HCT116 (cell line): ENCODE data around the gene GIT1. TPM values are rescaled to one million over a fixed set of nuclear protein-coding genes. Genes with fewer than 3 reads are reported as not detected.

ENCODE experiments used
- ATAC-seq: fragments of 200-7000 bp; cut with Tn5 transposase; 2 replicates; pipeline ENCODE4 v1.9.1; 2020; ENCODE audit warnings: mild to moderate bottlenecking, moderate library complexity
- BruUV-seq: library from RNA; stranded (reverse); fragments of 400-500 nt; replicated peaks from 2 replicates; lab custom pipeline; 2021; lab: Mats Ljungman, UMichigan
- CTCF ChIA-PET: fragments of 300-600 bp; sonication (Branson Sonifier 250); formaldehyde crosslinking; loops from one replicate; lab custom pipeline; 2021; ENCODE audit warnings: antibody characterized with exemption; lab: Charles Lee
- POLR2A ChIA-PET: fragments of 300-600, 350-600 bp; sonication (Branson Sonifier 250); formaldehyde crosslinking; loops from one replicate; lab custom pipeline; 2021; ENCODE audit warnings: antibody characterized with exemption; lab: Charles Lee
- RAD21 ChIA-PET, 2 experiments: fragments of 300-600 bp; sonication (Branson Sonifier 250); formaldehyde crosslinking; loops; one replicate each; lab custom pipeline; 2023; ENCODE audit warnings: low total read pairs in 2 of 2; ENCODE audit not compliant: uncharacterized antibody in 2 of 2, unreplicated experiment in 2 of 2, low non-redundant PET in 1 of 2; lab: Charles Lee
- DNase-seq: peaks from one replicate; pipeline ENCODE4 v3.0.0-alpha.2; 2010; ENCODE audit warnings: low read depth, low spot score
- H2AFZ ChIP-seq: fragments of 200-600 bp; shearing (Covaris generic), sonication (generic); 2 replicates; pipeline ENCODE4 v1.6.1; 2017; ENCODE audit warnings: low read depth, mixed run types, mixed read lengths, antibody characterized with exemption, low read length; ENCODE audit not compliant: poor library complexity, severe bottlenecking
- H3K27ac ChIP-seq: 2 replicates; pipeline ENCODE4 v1.5.1; 2012; ENCODE audit warnings: low read depth, low read length
- H3K27me3 ChIP-seq: fragments of 200-600 bp; sonication (generic); 2 replicates; pipeline ENCODE4 v1.6.1; 2016; ENCODE audit warnings: mixed run types, low read length, mixed read lengths; ENCODE audit not compliant: insufficient read depth
- H3K36me3 ChIP-seq, 2 experiments: fragments of 200-500 bp in 1 of 2; fragments of 200-600 bp in 1 of 2; sonication (Bioruptor generic) in 1 of 2; sonication (generic) in 1 of 2; 2 replicates each; pipeline versions ENCODE4 v1.5.1 to v1.6.1; 2014 to 2016; ENCODE audit warnings: low read length in 2 of 2, inconsistent platforms in 1 of 2, mixed read lengths in 1 of 2, mixed run types in 1 of 2; ENCODE audit not compliant: insufficient read depth in 2 of 2, control insufficient read depth in 1 of 2
- H3K4me1 ChIP-seq, 2 experiments: fragments of 200-600 bp in 1 of 2; sonication (generic) in 1 of 2; 2 replicates each; pipeline versions ENCODE4 v1.5.1 to v1.6.1; 2012 to 2017; ENCODE audit warnings: low read length in 2 of 2, inconsistent platforms in 1 of 2, mild to moderate bottlenecking in 1 of 2, mixed read lengths in 1 of 2, mixed run types in 1 of 2, moderate library complexity in 1 of 2; ENCODE audit not compliant: insufficient read depth in 2 of 2, control insufficient read depth in 1 of 2
- H3K4me2 ChIP-seq: fragments of 200-600 bp; sonication (generic); 2 replicates; pipeline ENCODE4 v1.6.1; 2017; ENCODE audit warnings: mixed run types, low read length, mixed read lengths
- H3K4me3 ChIP-seq, 2 experiments: fragments of 200-600 bp in 1 of 2; sonication (generic) in 1 of 2; replicated peaks in 1 of 2; 2 replicates each; pipeline ENCODE4 v1.5.1; 2011 to 2016; ENCODE audit warnings: low read length in 2 of 2, control low read depth in 1 of 2, low read depth in 1 of 2, mild to moderate bottlenecking in 1 of 2, mixed read lengths in 1 of 2, mixed run types in 1 of 2
- H3K79me2 ChIP-seq: fragments of 200-600 bp; sonication (generic); 2 replicates; pipeline ENCODE4 v1.6.1; 2017; ENCODE audit warnings: mild to moderate bottlenecking, mixed run types, low read length, moderate library complexity, mixed read lengths; ENCODE audit not compliant: insufficient read depth
- H3K9ac ChIP-seq: fragments of 200-600 bp; sonication (generic); 2 replicates; pipeline ENCODE4 v1.6.1; 2016; ENCODE audit warnings: low read length, mixed read lengths
- H3K9me2 ChIP-seq: fragments of 200-600 bp; sonication (generic), shearing (Covaris generic); 2 replicates; pipeline ENCODE4 v1.6.1; 2017; ENCODE audit warnings: mixed run types, mild to moderate bottlenecking, moderate library complexity; ENCODE audit not compliant: insufficient read depth
- H3K9me3 ChIP-seq, 2 experiments: fragments of 200-500 bp in 1 of 2; fragments of 200-600 bp in 1 of 2; sonication (Bioruptor generic) in 1 of 2; sonication (generic) in 1 of 2; 2 replicates each; pipeline ENCODE4 v1.6.1; 2014 to 2017; ENCODE audit warnings: low read length in 2 of 2, mixed read lengths in 2 of 2, inconsistent platforms in 1 of 2, low read depth in 1 of 2, mild to moderate bottlenecking in 1 of 2, mixed run types in 1 of 2, moderate library complexity in 1 of 2; ENCODE audit not compliant: control insufficient read depth in 1 of 2, insufficient read depth in 1 of 2
- H4K20me1 ChIP-seq: fragments of 200-600 bp; sonication (generic), shearing (Covaris generic); 2 replicates; pipeline ENCODE4 v1.6.1; 2017; ENCODE audit warnings: mixed run types, mild to moderate bottlenecking, moderate library complexity; ENCODE audit not compliant: insufficient read depth
- CTCF ChIP-seq, 3 experiments: fragments of 200-600 bp in 1 of 3; sonication (generic) in 1 of 3; IDR thresholded peaks in 2 of 3; conservative IDR thresholded peaks in 1 of 3; 2 replicates each; pipeline ENCODE4 v1.5.1; 2012 to 2017; ENCODE audit warnings: low read depth in 2 of 3, low read length in 2 of 3, antibody characterized with exemption in 1 of 3, borderline replicate concordance in 1 of 3, control low read depth in 1 of 3, mild to moderate bottlenecking in 1 of 3, mixed read lengths in 1 of 3, mixed run types in 1 of 3, moderate library complexity in 1 of 3; ENCODE audit not compliant: insufficient read depth in 1 of 3
- ELF1 ChIP-seq: IDR thresholded peaks from 2 replicates; pipeline ENCODE4 v1.6.1; 2012; ENCODE audit warnings: low read depth, borderline replicate concordance
- EZH2 ChIP-seq: fragments of 200-600 bp; sonication (generic); IDR thresholded peaks from 2 replicates; pipeline ENCODE4 v1.6.1; 2017; ENCODE audit warnings: antibody characterized with exemption, mixed run types
- EZH2phosphoT487 ChIP-seq: fragments of 200-600 bp; IDR thresholded peaks from 2 replicates; pipeline ENCODE4 v1.6.1; 2018; ENCODE audit warnings: antibody characterized with exemption, borderline replicate concordance
- RAD21 ChIP-seq: IDR thresholded peaks from 2 replicates; pipeline ENCODE4 v1.6.1; 2012; ENCODE audit warnings: low read depth, mild to moderate bottlenecking
- ZBTB33 ChIP-seq: IDR thresholded peaks from 2 replicates; pipeline ENCODE4 v1.6.1; 2011; ENCODE audit warnings: mild to moderate bottlenecking, low read length, moderate library complexity; ENCODE audit not compliant: insufficient replicate concordance; ENCODE audit errors: extremely low read depth
- ZNF274 ChIP-seq: fragments of 200-500 bp; sonication (Bioruptor generic); IDR thresholded peaks from 2 replicates; pipeline ENCODE4 v1.6.1; 2014; ENCODE audit warnings: mild to moderate bottlenecking, low read depth, low read length, inconsistent platforms
- intact Hi-C: fragments of 100-400 bp; cut with micrococcal nuclease; formaldehyde crosslinking; loops from 2 replicates; pipeline ENCODE4 v1.10.0; 2022
- total RNA-seq: library from RNA; stranded (reverse); gene quantifications from one replicate; pipeline ENCODE4 v1.2.1, GENCODE V29; 2021; ENCODE audit not compliant: unreplicated experiment

The GIT1 gene
- total RNA-seq, 1 experiment from 2014 or later, result 76.5 TPM

GRCh38 chr17:29557085-29557738 is 32.2 kb downstream of the GIT1 start:
- H3K79me2 ChIP-seq, result no peaks in the 10 kb centered on the region
- H3K4me2 ChIP-seq, result no peak overlapping the region
- intact Hi-C loops, result no loop called here
- no peak for ATAC-seq
- no peaks in the 10 kb centered on the region for H4K20me1 ChIP-seq
- no peaks in the 10 kb centered on the region for H3K27me3 ChIP-seq
- BruUV-seq, result no TSS peak
- POLR2A ChIA-PET, result no interaction called here
- RAD21 ChIA-PET, result no interaction called here
- CTCF ChIA-PET, result interaction anchor here (1.6 kb wide), 1 partner anchor 536 kb away, joined by 4 read pairs; no protein-coding TSS in a partner anchor
- H3K9me2 ChIP-seq, result no peaks in the 10 kb centered on the region
- H3K36me3 ChIP-seq, result 0 out of 4 replicates have a peak, but pooled peaks cover under 1 to 4% of the 10 kb centered on the region in 2 experiments
- H3K9ac ChIP-seq, result no peak overlapping the region
- TF ChIP-seq EZH2 (no peak), ZNF274 (no peak), ZBTB33 (no peak), ELF1 (no peak), EZH2phosphoT487 (no peak), RAD21 (no peak), CTCF (IDR thresholded peaks at IDR 0.05 in 2 of 3, conservative IDR thresholded peaks at IDR 0.05 in 1 of 3; ENCODE audit: borderline replicate concordance in 1 of 3, insufficient read depth in 1 of 3, low read depth in 2 of 3, low read length in 2 of 3) (no peak)
- no peak overlapping the region for H2AFZ ChIP-seq
- no peak for DNase-seq
- H3K4me3 ChIP-seq, result no peak overlapping the region
- no peaks in the 10 kb centered on the region for H3K9me3 ChIP-seq
- H3K27ac ChIP-seq, result no peak overlapping the region
- H3K4me1 ChIP-seq, result no peaks in the 10 kb centered on the region
